B cell (primary cell): Measurements from ENCODE around the gene NPY4R2. TPM values are rescaled to one million over a fixed set of nuclear protein-coding genes. Genes with fewer than 3 reads are reported as not detected.
"Not testable (repeated sequence)": the region's sequence is repeated elsewhere in the genome, so short reads cannot be mapped to it uniquely, and the experiment has no call there.

Experiments used
- ATAC-seq: fragments of 200-7000 bp; cut with Tn5 transposase; one replicate; pipeline ENCODE4 v1.10.0; 2021; ENCODE audit warnings: low read depth, mild to moderate bottlenecking, moderate number of reproducible peaks, moderate library complexity
- CTCF ChIA-PET: fragments of 350-600 bp; sonication (Branson Sonifier 250); formaldehyde crosslinking; loops from one replicate; lab custom pipeline; 2021; ENCODE audit warnings: antibody characterized with exemption, inconsistent platforms; lab: Charles Lee
- POLR2A ChIA-PET: fragments of 350-600 bp; sonication (Branson Sonifier 250); formaldehyde crosslinking; loops from one replicate; lab custom pipeline; 2021; ENCODE audit warnings: antibody characterized with exemption; lab: Charles Lee
- DNase-seq: peaks from one replicate; pipeline ENCODE4 v3.0.0; 2013
- H2AFZ ChIP-seq: 2 replicates; pipeline ENCODE4 v1.6.1; 2012; ENCODE audit warnings: mild to moderate bottlenecking, low read depth, low read length; ENCODE audit not compliant: insufficient read depth, poor library complexity, severe bottlenecking
- H3K27ac ChIP-seq, 2 donors: 1 replicate in 1 of 2; 2 replicates in 1 of 2; pipeline ENCODE4 v1.5.1; 2012 to 2013; ENCODE audit warnings: low read length in 2 of 2, mild to moderate bottlenecking in 2 of 2, moderate library complexity in 1 of 2
- H3K27me3 ChIP-seq, 4 experiments: fragments of 200-600 bp in 1 of 4; sonication (generic) in 1 of 4; replicated peaks in 1 of 4; 1 replicate in 2 of 4; 2 replicates in 2 of 4; pipeline versions ENCODE4 v1.6.1 to v1.7.0; 2013 to 2016; ENCODE audit warnings: low read length in 3 of 4, mild to moderate bottlenecking in 2 of 4, mixed read lengths in 1 of 4, moderate library complexity in 1 of 4; ENCODE audit not compliant: insufficient read depth in 4 of 4, control insufficient read depth in 3 of 4; ENCODE audit errors: control extremely low read depth in 1 of 4
- H3K36me3 ChIP-seq, 2 experiments: replicated peaks in 1 of 2; 1 replicate in 1 of 2; 2 replicates in 1 of 2; pipeline versions ENCODE4 v1.6.1 to v1.7.1; 2013; ENCODE audit warnings: low read length in 1 of 2; ENCODE audit not compliant: insufficient read depth in 2 of 2, control insufficient read depth in 1 of 2; ENCODE audit errors: control extremely low read depth in 1 of 2, extremely low read depth in 1 of 2
- H3K4me1 ChIP-seq, 2 donors: fragments of 200-600 bp in 1 of 2; sonication (generic) in 1 of 2; 1 replicate in 1 of 2; 2 replicates in 1 of 2; pipeline versions ENCODE4 v1.5.1 to v1.6.1; 2013 to 2017; ENCODE audit warnings: low read length in 2 of 2; ENCODE audit not compliant: control insufficient read depth in 2 of 2, insufficient read depth in 2 of 2
- H3K4me2 ChIP-seq: replicated peaks from 2 replicates; pipeline ENCODE3; 2012; ENCODE audit warnings: mild to moderate bottlenecking, low read depth, low read length; ENCODE audit not compliant: poor library complexity, severe bottlenecking
- H3K4me3 ChIP-seq, 5 experiments: fragments of 200-600 bp in 1 of 5; sonication (generic) in 1 of 5; 1 replicate in 3 of 5; 2 replicates in 2 of 5; pipeline versions ENCODE4 v1.5.1 to v1.7.0; 2011 to 2016; ENCODE audit warnings: low read length in 4 of 5, mild to moderate bottlenecking in 4 of 5, low read depth in 2 of 5, control low read depth in 1 of 5, moderate library complexity in 1 of 5; ENCODE audit not compliant: insufficient read depth in 1 of 5; ENCODE audit errors: control extremely low read depth in 1 of 5, extremely low read depth in 1 of 5
- H3K79me2 ChIP-seq: fragments of 200-600 bp; sonication (generic); one replicate; pipeline ENCODE4 v1.6.0; 2016; ENCODE audit warnings: low read length; ENCODE audit not compliant: control insufficient read depth, insufficient read depth
- H3K9ac ChIP-seq: fragments of 200-600 bp; sonication (generic); 2 replicates; pipeline ENCODE4 v1.6.1; 2017; ENCODE audit warnings: mild to moderate bottlenecking, low read length, moderate library complexity
- H3K9me3 ChIP-seq, 3 donors: one replicate each; pipeline versions ENCODE4 v1.6.1 to v1.7.1; 2013; ENCODE audit warnings: low read length in 2 of 3; ENCODE audit not compliant: control insufficient read depth in 2 of 3, insufficient read depth in 1 of 3; ENCODE audit errors: control extremely low read depth in 1 of 3
- H4K20me1 ChIP-seq: 2 replicates; pipeline ENCODE4 v1.6.0; 2012; ENCODE audit warnings: mild to moderate bottlenecking, low read length; ENCODE audit not compliant: insufficient read depth, control insufficient read depth, poor library complexity, severe bottlenecking
- H3K27ac Mint-ChIP-seq: one replicate; pipeline ENCODE4 v1.8.0; 2021; ENCODE audit warnings: mixed read lengths
- H3K27me3 Mint-ChIP-seq: one replicate; pipeline ENCODE4 v1.8.0; 2021; ENCODE audit warnings: mixed read lengths
- H3K4me1 Mint-ChIP-seq: one replicate; pipeline ENCODE4 v1.8.0; 2021; ENCODE audit warnings: mixed read lengths
- H3K4me3 Mint-ChIP-seq: one replicate; pipeline ENCODE4 v1.8.0; 2021; ENCODE audit warnings: mixed read lengths
- H3K9me3 Mint-ChIP-seq: one replicate; pipeline ENCODE4 v1.8.0; 2022; ENCODE audit warnings: mixed read lengths; ENCODE audit not compliant: insufficient read depth
- WGBS: methylation state at CpG from one replicate; pipeline ENCODE4 v1.1.5; 2013; ENCODE audit warnings: missing lambda C conversion rate; ENCODE audit not compliant: insufficient coverage; 5-methylcytosine and 5-hydroxymethylcytosine counted together
- intact Hi-C: fragments of 100-400 bp; cut with micrococcal nuclease; formaldehyde crosslinking; loops from one replicate; pipeline ENCODE4 v1.10.0; 2022
- polyA plus RNA-seq: library from polyadenylated mRNA; depleted of rRNA; stranded (reverse); fragments of >200 nt; gene quantifications from 2 replicates; pipeline ENCODE4 v1.2.3, GENCODE V29; 2012
- total RNA-seq, 2 donors: library from RNA; stranded (reverse); fragments of 120-200 nt in 1 of 2; gene quantifications; 1 replicate in 1 of 2; 2 replicates in 1 of 2; pipeline versions ENCODE4 v1.2.3 to v1.2.4, GENCODE V29; 2013 to 2022

NPY4R2 gene
- total and polyA plus RNA-seq, 2 donors (not counting 1 experiment from before 2014, with no cell fraction given) = not detected

- H3K27ac ChIP-seq, H3K79me2 ChIP-seq, H3K27ac Mint-ChIP-seq, H4K20me1 ChIP-seq, H3K4me3 ChIP-seq, H2AFZ ChIP-seq, H3K4me1 Mint-ChIP-seq, H3K4me1 ChIP-seq, H3K4me2 ChIP-seq, H3K36me3 ChIP-seq, POLR2A ChIA-PET, ATAC-seq, H3K9ac ChIP-seq, intact Hi-C loops, H3K27me3 ChIP-seq, H3K27me3 Mint-ChIP-seq, H3K9me3 Mint-ChIP-seq, H3K4me3 Mint-ChIP-seq, CTCF ChIA-PET, DNase-seq, H3K9me3 ChIP-seq: not testable (repeated sequence)
- WGBS = no CpG with 5 or more reads among the region's 4 CpGs
Measured at GRCh38 chr10:47943328-47943727, 24.9 kb downstream of the NPY4R2 start.

- H3K4me3 ChIP-seq, H3K4me2 ChIP-seq, H4K20me1 ChIP-seq, H3K4me1 ChIP-seq, H3K27me3 ChIP-seq, H3K36me3 ChIP-seq, H3K79me2 ChIP-seq, POLR2A ChIA-PET, DNase-seq, H3K9ac ChIP-seq, H3K27ac Mint-ChIP-seq, H3K27ac ChIP-seq, H3K4me3 Mint-ChIP-seq, H3K27me3 Mint-ChIP-seq, H3K9me3 Mint-ChIP-seq, H3K4me1 Mint-ChIP-seq, CTCF ChIA-PET, intact Hi-C loops, H2AFZ ChIP-seq, ATAC-seq, H3K9me3 ChIP-seq: not testable (repeated sequence)
- no CpG with 5 or more reads among the region's 1 CpG for WGBS
Measured at GRCh38 chr10:47947424-47947823, 29.0 kb downstream of the NPY4R2 start.

- DNase-seq = not testable (repeated sequence)
Measured at GRCh38 chr10:47957158-47957557, 38.7 kb downstream of the NPY4R2 start.

GRCh38 chr10:47959677-47960076 lies 41.2 kb downstream of the NPY4R2 start:
- H3K4me1 ChIP-seq, H3K27ac ChIP-seq, H3K27ac Mint-ChIP-seq, H3K4me1 Mint-ChIP-seq, H4K20me1 ChIP-seq, CTCF ChIA-PET, H3K9me3 ChIP-seq, H3K36me3 ChIP-seq, H3K79me2 ChIP-seq, H3K9ac ChIP-seq, H3K4me3 ChIP-seq, H3K27me3 ChIP-seq, DNase-seq, H3K27me3 Mint-ChIP-seq, intact Hi-C loops, ATAC-seq, H3K9me3 Mint-ChIP-seq, H3K4me2 ChIP-seq, POLR2A ChIA-PET, H3K4me3 Mint-ChIP-seq, H2AFZ ChIP-seq: not testable (repeated sequence)
- WGBS = no CpG with 5 or more reads among the region's 5 CpGs

More at GRCh38 chr10:47957158-47957557, 38.7 kb downstream of the NPY4R2 start:
- H2AFZ ChIP-seq, H3K79me2 ChIP-seq, H4K20me1 ChIP-seq, H3K9ac ChIP-seq, H3K4me1 ChIP-seq, H3K4me3 ChIP-seq, ATAC-seq, intact Hi-C loops, H3K27me3 Mint-ChIP-seq, H3K27ac ChIP-seq, H3K27ac Mint-ChIP-seq, H3K4me3 Mint-ChIP-seq, H3K4me2 ChIP-seq, H3K9me3 Mint-ChIP-seq, H3K27me3 ChIP-seq, POLR2A ChIA-PET, CTCF ChIA-PET, H3K9me3 ChIP-seq, H3K4me1 Mint-ChIP-seq, H3K36me3 ChIP-seq: not testable (repeated sequence)
- 71% methylated on average over 1 of the region's 8 CpGs for WGBS
